Smooth muscle cell (in vitro differentiated cells): Measurements from ENCODE around the gene LCN12. TPM values are rescaled to one million over a fixed set of nuclear protein-coding genes. Genes with fewer than 3 reads are reported as not detected.

ENCODE experiments used
- DNase-seq: peaks from one replicate; lab custom pipeline; 2025; ENCODE audit not compliant: unreplicated experiment; lab: John Stamatoyannopoulos, UW
- H2AFZ ChIP-seq: fragments of 200-600 bp; sonication (generic); 2 replicates; pipeline ENCODE4 v1.6.0; 2016; ENCODE audit warnings: antibody characterized with exemption, low read depth, mild to moderate bottlenecking
- H3F3A ChIP-seq: fragments of 200-600 bp; sonication (generic); 2 replicates; pipeline ENCODE4 v1.6.0; 2017; ENCODE audit warnings: antibody characterized with exemption, low read depth
- H3K27ac ChIP-seq: fragments of 200-600 bp; sonication (generic); 2 replicates; pipeline ENCODE4 v1.5.1; 2016; ENCODE audit warnings: low read depth, mild to moderate bottlenecking
- H3K27me3 ChIP-seq: fragments of 200-600 bp; sonication (generic); 2 replicates; pipeline ENCODE4 v1.6.1; 2016; ENCODE audit warnings: low read depth, mild to moderate bottlenecking
- H3K36me3 ChIP-seq: fragments of 200-600 bp; sonication (generic); 2 replicates; pipeline ENCODE4 v1.5.1; 2016; ENCODE audit warnings: low read depth
- H3K4me1 ChIP-seq: fragments of 200-600 bp; sonication (generic); 2 replicates; pipeline ENCODE4 v1.5.1; 2016; ENCODE audit warnings: low read depth
- H3K4me2 ChIP-seq: fragments of 200-600 bp; sonication (generic); 2 replicates; pipeline ENCODE4 v1.6.0; 2016; ENCODE audit warnings: mild to moderate bottlenecking
- H3K4me3 ChIP-seq: fragments of 200-600 bp; sonication (generic); 2 replicates; pipeline ENCODE4 v1.5.1; 2016; ENCODE audit warnings: mild to moderate bottlenecking
- H3K79me2 ChIP-seq: fragments of 200-600 bp; sonication (generic); 2 replicates; pipeline ENCODE4 v1.6.0; 2016; ENCODE audit warnings: low read depth, mild to moderate bottlenecking
- H3K9ac ChIP-seq: fragments of 200-600 bp; sonication (generic); 2 replicates; pipeline ENCODE4 v1.6.0; 2016; ENCODE audit warnings: low read depth
- H3K9me3 ChIP-seq: fragments of 200-600 bp; sonication (generic); replicated peaks from 2 replicates; pipeline ENCODE4 v1.5.1; 2016; ENCODE audit warnings: low read depth
- H4K20me1 ChIP-seq: fragments of 200-600 bp; sonication (generic); 2 replicates; pipeline ENCODE4 v1.6.0; 2016; ENCODE audit warnings: low read depth
- WGBS: methylation state at CpG from one replicate; pipeline ENCODE4 v1.1.7; 2016; ENCODE audit warnings: low lambda C conversion rate; 5-methylcytosine and 5-hydroxymethylcytosine counted together
- polyA plus RNA-seq: library from polyadenylated mRNA; unstranded; fragments of >200 nt; fragmentation: Nextera tagmentation; extraction: Ambion mirVana; gene quantifications from 2 replicates; pipeline ENCODE4 v1.2.1, GENCODE V29; 2016
- total RNA-seq: library from RNA; depleted of rRNA; stranded (reverse); fragments of >200 nt; gene quantifications from 2 replicates; pipeline ENCODE4 v1.2.3, GENCODE V29; 2014
- TF ChIP-seq, protein P1 (sequence below): fragments of 200-600 bp; sonication (generic); IDR thresholded peaks from 2 replicates; pipeline ENCODE4 v1.5.1; 2017; ENCODE audit warnings: borderline replicate concordance, mild to moderate bottlenecking, antibody characterized with exemption; ENCODE audit not compliant: insufficient read depth, poor library complexity, severe bottlenecking

The LCN12 gene
- total and polyA plus RNA-seq, 2 experiments from 2014 or later, result not detected

- DNase-seq, result no peak
- H3K36me3 ChIP-seq, result no peaks in the 10 kb centered on the region
- WGBS, result 64% methylated on average over 5 of the region's 33 CpGs
- no peak overlapping the region for H2AFZ ChIP-seq
- TF ChIP-seq, protein P1, sequence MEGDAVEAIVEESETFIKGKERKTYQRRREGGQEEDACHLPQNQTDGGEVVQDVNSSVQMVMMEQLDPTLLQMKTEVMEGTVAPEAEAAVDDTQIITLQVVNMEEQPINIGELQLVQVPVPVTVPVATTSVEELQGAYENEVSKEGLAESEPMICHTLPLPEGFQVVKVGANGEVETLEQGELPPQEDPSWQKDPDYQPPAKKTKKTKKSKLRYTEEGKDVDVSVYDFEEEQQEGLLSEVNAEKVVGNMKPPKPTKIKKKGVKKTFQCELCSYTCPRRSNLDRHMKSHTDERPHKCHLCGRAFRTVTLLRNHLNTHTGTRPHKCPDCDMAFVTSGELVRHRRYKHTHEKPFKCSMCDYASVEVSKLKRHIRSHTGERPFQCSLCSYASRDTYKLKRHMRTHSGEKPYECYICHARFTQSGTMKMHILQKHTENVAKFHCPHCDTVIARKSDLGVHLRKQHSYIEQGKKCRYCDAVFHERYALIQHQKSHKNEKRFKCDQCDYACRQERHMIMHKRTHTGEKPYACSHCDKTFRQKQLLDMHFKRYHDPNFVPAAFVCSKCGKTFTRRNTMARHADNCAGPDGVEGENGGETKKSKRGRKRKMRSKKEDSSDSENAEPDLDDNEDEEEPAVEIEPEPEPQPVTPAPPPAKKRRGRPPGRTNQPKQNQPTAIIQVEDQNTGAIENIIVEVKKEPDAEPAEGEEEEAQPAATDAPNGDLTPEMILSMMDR, result no peak
- no peaks in the 10 kb centered on the region for H3K4me1 ChIP-seq
- H3K4me2 ChIP-seq, result peak overlapping the region; percentile 61
- no peaks in the 10 kb centered on the region for H3F3A ChIP-seq
- H3K27ac ChIP-seq, result no peak overlapping the region
- no peak overlapping the region for H3K9ac ChIP-seq
- no peak overlapping the region for H3K4me3 ChIP-seq
- H4K20me1 ChIP-seq, result no peaks in the 10 kb centered on the region
- no peaks in the 10 kb centered on the region for H3K9me3 ChIP-seq
- peaks cover 29% of the 10 kb centered on the region for H3K27me3 ChIP-seq
- H3K79me2 ChIP-seq, result no peaks in the 10 kb centered on the region
These were observed 33.8 kb downstream of the LCN12 start for GRCh38 chr9:136985853-136986252.

DNA sequence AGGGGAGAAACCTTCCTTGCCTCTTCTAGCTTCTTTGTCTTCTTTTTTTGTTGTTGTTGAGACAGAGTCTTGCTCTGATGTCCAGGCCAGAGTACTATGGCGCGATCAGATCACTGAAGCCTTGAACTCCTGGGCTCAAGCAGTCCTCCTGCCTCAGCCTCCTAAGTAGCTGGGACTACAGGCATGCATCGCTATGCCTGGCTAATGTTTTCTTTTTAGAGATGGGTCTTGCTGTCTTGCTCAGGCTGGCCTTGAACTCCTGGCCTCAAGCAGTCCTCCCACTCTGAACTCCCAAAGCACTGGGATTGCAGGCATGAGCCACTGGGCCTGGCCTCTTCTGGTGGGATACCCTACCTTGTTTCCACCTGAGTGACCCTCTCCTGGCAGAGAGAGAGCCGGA lies 36.8 kb downstream of the LCN12 start:
- H2AFZ ChIP-seq, result no peak overlapping the region
- peaks cover 27% of the 10 kb centered on the region for H3K27me3 ChIP-seq
- no peaks in the 10 kb centered on the region for H3K9me3 ChIP-seq
- H3K4me3 ChIP-seq, result no peak overlapping the region
- H3K36me3 ChIP-seq, result no peaks in the 10 kb centered on the region
- no peak overlapping the region for H3K4me2 ChIP-seq
- H3K9ac ChIP-seq, result no peak overlapping the region
- no peaks in the 10 kb centered on the region for H4K20me1 ChIP-seq
- peaks cover 3% of the 10 kb centered on the region for H3F3A ChIP-seq
- TF ChIP-seq, protein P1, result no peak
- H3K27ac ChIP-seq, result no peak overlapping the region
- WGBS, result 99% methylated on average over 4 of the region's 4 CpGs
- H3K4me1 ChIP-seq, result peaks cover 6% of the 10 kb centered on the region
- DNase-seq, result no peak
- H3K79me2 ChIP-seq, result no peaks in the 10 kb centered on the region

DNA sequence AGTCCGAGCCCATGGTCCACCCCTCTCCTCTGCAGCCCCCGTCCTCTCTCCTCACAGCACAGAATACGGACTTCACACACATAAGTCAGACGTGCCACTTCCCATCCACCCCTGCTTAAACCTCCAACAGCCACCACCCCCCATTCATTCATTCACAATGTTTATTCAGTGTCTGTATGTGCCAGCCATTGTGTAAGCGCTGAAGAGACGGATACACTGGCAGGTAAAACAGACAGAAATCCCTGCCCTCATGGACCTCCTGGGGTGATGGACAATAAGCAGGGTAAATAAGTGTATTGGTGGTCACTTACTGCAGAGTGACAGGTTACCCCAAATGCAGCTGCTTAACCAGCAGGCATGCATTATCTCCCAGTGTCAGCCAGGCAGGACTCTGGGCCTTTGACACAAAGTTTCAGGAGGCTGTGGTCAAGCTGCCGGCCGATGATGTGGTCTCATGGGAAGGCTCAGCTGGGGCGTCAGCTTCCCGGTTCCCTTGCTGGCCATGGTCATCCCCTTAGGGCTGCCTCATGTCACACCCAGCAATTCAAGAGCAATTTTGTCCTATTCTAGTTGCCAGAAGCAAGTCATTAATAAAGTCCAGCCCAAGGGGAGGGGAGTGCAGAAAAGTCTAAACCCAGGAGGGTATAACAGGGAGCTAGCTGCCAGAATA lies 38.3 kb downstream of the LCN12 start:
- Histone ChIP-seq H3K4me3 (no peak overlapping the region), H2AFZ (no peak overlapping the region), H3K36me3 (no peaks in the 10 kb centered on the region), H4K20me1 (no peaks in the 10 kb centered on the region), H3K79me2 (no peaks in the 10 kb centered on the region), H3K9ac (no peak overlapping the region), H3K9me3 (no peaks in the 10 kb centered on the region), H3K4me2 (no peak overlapping the region), H3F3A (peaks cover 3% of the 10 kb centered on the region), H3K4me1 (peaks cover 6% of the 10 kb centered on the region), H3K27me3 (peaks cover 12% of the 10 kb centered on the region), H3K27ac (no peak overlapping the region)
- WGBS, result 92% methylated on average over 10 of the region's 10 CpGs
- TF ChIP-seq, protein P1, result no peak
- DNase-seq, result no peak
